MM.1S (cell line): ENCODE measurements around the gene TLE1.

ENCODE experiments used
- CTCF ChIP-seq: fragments of 300-600 bp; sonication (generic); IDR thresholded peaks from 2 replicates; pipeline ENCODE4 v1.5.1; 2016; ENCODE audit warnings: antibody characterized with exemption, low read length, mixed read lengths
- EZH2 ChIP-seq: fragments of 300-600 bp; sonication (generic); optimal IDR thresholded peaks from 2 replicates; pipeline ENCODE3; 2017; ENCODE audit warnings: low read depth, mild to moderate bottlenecking, antibody characterized with exemption, low read length, mixed read lengths
- EZH2phosphoT487 ChIP-seq: fragments of 300-600 bp; sonication (generic); IDR thresholded peaks from 2 replicates; pipeline ENCODE4 v1.6.1; 2018; ENCODE audit warnings: antibody characterized with exemption, low read length

- TF ChIP-seq CTCF (no peak), EZH2 (no peak), EZH2phosphoT487 (no peak)
Observed at GRCh38 chr9:81685763-81686613, 3.4 kb downstream of the TLE1 start.
